Stimulated activated CD8-positive, alpha-beta memory T cell treated with anti-CD3 and anti-CD28 coated beads, Interleukin-12 subunit alpha, Interleukin-12 subunit beta, amount 100 ng/mL, for 4 hours (primary cell): ENCODE results near the gene KTN1.

ENCODE experiments used
- DNase-seq: peaks from one replicate; pipeline ENCODE4 v3.0.0-alpha.2; 2020; ENCODE audit warnings: low read depth

KTN1 gene

GRCh38 chr14:55579724-55580469 lies at the start of gene KTN1:
Gene KTN1 (plus strand): TSS chr14:55580207. CDS start chr14:55612049, 31,842 bp downstream.
- DNase-seq: peak; percentile 79

GRCh38 chr14:55530464-55530863 lies 49.5 kb upstream of the KTN1 start:
- DNase-seq: no peak

DNA sequence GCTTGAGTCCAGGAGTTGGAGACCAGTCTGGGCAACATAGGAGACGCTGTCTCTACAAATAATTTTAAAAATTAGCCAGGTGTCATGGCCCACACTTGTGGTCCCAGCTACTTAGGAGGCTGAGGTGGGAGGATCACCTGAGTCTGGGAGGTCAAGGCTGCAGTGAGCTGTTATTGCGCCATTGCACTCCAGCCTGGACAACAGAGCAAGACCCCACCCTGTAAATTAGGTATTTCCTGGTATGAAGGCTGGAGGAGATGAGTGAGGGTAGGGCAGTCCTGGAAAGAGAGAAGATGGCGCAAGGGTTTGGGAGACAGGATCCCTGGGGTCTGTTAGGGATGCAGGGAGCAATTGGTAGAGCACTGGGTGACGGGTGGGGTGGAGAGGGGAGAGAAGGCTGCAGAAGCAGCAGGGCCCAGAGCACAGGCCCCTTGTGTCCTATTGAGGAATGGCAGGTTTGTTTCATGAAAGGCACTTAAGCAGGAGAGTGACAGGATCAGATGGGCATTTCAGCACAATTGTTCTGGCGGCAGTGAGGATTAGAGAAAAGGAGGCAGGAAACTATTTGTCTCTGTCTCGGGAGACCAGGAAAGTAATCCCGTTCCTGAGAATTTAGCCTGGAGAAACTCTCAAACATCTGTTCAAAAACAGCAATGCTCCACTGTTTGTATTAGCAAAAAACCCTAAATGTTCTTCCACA lies 47.2 kb upstream of the KTN1 start:
- DNase-seq: no peak

GRCh38 chr14:55533960-55534359 lies 46.0 kb upstream of the KTN1 start:
- DNase-seq: no peak

DNA sequence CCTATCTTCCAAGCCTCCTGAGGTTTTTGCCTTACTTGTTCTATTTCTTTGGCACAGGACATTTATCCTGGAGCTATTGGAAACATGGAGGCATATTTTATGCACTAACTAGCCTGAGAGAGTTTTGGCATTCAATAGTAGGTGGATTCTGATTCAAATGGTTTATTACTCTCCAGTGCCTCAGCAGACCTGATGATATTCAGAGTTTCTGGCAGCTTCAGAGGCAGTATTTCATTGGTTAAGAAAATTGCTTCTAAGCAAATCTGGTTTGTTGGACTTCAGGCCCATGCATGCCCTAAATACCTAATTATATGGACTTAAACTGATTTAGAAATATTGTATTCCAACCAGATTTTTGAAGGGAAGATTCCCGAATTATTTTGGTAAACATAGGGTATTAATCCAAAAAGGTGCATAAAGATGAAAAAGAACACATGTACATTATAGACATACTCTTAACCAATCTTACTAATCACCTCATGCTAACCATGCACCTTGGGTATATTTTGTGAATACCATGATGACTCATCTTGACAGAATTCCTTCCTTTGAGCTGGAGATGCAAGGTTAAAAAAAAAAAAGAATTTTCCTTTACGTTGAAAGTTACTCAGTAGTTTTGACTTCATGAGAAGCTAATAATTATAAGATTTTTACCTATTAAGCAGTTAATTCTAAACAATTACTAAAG lies 44.3 kb upstream of the KTN1 start:
- DNase-seq: no peak

- DNase-seq: no peak
Observed at GRCh38 chr14:55536204-55536708, 43.8 kb upstream of the KTN1 start.

GRCh38 chr14:55537782-55538181 lies 42.2 kb upstream of the KTN1 start:
- no peak for DNase-seq

DNA sequence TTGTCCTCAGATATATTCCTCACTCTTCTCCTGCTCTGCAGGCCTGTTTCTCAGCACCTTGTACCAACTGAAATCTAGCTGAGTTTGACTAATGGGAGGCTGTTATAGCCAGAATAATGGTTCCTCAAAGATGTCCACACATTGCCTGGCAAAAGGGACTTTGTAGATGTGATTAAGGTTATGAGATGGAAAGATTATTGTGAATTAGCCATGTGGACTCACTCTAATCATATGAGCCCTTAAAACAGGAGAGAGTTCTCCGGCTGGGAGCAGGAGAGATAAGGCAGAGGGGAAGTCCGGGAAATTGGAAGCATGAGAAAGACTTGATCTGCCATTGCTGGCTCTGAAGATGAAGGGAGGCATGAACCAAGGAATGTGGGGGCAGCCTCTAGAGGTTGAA lies 40.0 kb upstream of the KTN1 start:
- no peak for DNase-seq

DNA sequence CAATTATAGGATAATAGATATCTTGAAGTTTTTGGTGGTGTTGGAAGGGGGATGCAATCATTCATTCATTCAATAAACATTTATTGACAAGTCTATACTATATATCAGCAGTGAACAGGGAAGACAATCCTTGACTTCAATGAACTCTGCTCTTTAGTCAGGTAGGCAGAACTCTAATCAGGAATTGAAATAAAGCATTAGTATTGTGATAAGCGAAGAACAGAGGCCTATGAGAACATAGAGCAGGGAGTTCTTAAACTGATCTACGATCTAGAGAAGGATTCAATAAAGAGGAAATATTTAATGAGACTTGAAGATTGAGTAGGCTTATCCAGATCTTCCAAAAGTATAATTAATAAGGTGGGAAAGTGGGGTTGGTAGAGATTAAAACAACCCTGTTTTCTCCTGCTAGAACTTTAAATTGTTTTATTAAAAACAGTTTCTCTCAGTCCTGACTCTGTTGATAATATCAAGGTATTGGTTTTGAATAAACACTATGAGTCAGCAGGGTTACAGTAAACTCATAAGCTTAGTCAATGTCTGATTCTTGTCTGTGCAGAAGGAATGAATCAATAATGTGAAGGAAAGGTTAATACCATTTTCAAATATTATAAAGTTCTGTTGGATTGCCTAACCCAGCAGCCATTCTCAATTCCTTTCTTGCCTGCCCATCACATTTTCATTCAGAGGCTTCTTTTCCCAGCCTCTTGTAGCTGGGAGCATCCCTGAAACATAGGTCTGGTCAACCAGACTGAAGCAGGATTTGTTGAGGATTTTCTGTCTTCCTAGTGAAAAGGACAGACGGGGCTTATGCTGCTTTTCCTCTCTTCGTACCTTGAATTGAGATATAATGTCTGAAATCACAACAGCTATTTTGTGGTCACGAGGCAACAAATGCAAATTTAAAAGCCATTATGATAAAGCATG lies 38.9 kb upstream of the KTN1 start:
- DNase-seq: no peak

DNA sequence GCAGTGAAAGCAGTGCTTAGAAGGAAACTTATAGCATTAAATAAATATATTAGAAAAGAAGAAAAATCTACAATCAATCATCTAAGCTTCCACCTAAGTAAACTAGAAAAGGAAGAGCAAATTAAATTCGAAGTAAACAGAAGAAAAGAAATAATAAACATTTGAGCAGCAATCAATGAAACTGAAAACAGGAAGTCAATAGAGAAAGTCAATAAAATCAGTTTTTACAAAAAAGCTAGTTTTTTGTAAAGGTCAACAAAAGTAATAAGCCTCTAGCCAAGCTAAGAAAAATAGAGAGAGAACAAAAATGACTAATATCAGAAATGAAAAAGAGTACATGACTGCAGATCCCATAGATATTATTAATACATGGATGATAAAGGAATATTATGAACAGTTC lies 34.2 kb upstream of the KTN1 start:
- no peak for DNase-seq

DNA sequence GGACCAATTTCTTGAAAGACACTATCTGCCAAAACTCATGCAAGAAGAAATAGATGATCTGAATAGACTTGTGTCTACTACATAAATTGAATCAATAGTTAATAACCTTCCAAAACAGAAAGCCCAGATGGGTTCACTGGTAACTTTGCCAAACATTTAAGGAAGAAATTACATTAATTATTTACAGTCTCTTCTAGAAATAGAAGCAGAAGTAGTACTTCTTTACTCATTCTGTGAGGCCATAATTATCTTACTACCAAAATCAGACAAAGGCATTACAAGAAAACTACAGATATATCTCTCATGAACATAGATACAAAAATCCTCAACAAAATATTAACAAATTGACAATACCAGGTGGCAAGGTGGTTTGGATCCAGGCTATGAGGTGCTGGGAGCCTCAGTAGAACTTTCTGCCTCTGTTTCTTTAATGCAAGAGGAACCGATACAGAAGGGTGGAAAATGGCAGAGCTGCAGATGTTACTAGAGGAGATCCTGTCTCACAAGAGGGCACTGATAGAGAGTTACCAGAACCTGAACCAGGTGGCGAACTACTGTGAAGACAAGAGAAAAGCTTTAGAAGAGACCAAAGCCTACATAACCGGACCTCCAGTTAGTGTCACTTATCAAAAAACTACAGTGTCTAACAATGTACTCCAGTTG lies 33.7 kb upstream of the KTN1 start:
- DNase-seq: no peak

DNA sequence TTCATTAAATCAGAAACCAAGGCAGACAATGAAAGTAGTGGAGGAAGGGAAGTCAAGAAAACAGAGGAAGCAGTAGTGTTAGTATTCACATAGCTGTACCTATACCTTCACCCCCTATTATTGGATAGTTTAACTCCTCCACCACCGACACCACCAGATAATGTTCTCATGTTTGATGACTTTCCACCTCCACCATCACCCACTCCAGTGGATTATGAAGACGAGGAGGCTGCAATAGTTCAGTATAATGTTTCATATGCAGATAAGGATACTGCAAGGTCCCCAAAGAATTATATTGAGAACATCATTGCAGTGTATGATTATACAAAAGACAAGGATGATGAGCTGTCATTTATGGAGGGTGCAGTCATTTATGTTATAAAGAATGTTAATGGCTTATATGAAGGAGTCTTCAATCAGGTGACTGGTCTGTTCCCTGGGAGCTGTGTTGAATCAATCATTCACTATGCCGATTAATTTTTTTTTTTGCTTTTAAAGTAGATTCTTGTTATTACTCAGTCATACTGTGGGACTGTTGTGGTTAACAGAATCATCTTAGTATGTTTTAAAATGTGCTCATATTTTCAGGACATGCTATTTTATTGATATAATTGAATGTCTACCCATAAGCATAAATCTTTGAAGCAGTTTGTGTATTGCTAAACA lies 32.2 kb upstream of the KTN1 start:
- DNase-seq: no peak

DNA sequence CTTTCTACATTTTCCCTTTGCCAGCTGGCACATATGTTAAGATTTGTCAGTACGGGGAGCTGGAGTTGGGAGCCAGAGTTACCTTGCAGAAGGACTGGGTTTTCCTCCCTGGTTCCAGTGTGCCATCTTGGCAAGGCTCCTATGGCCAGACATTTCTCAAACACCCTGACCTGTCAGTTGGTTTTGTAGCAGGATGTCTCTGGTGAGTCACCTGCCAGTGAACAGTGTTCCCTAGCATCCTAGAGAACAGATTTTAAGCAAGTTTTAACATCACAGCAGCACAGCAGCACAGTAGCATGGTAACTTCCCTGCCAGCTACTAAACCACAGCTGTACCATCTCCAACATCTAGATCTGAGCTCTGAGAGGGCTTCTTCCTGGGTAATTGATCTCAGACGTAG lies 26.2 kb upstream of the KTN1 start:
- DNase-seq: no peak

DNA sequence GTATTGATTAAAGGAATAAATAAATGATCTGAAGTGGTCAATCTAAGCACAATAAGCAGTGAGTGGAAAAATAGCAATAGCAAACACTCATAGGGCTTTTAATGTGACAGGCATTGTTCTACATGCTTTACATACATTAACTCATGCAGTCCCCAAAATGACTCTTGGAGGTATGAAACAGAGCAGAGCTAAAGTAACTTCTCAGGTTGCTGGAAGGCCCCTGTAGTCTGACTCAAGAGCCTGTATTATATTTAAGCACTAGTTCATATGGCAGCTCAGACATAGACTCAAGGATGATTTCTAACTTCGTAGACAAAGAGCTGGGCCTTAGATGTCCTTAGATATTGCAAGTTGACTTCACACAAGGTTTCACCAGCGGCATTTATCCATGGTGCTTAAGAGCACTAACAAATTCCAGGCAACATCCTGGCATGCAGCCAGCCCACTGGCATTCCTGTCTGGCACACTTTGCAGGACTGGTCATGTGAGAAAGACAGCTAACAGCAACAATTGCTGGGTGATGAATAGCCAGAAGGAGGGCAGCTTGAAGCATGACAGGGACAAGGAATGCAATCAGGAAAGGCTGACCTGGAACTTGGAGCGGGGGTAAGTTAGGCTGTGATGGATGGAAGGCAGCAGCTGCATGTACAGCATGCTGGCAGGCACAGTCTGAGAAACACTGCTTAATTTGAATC lies 22.9 kb upstream of the KTN1 start:
- no peak for DNase-seq

GRCh38 chr14:55562135-55562534 lies 17.9 kb upstream of the KTN1 start:
- no peak for DNase-seq

DNA sequence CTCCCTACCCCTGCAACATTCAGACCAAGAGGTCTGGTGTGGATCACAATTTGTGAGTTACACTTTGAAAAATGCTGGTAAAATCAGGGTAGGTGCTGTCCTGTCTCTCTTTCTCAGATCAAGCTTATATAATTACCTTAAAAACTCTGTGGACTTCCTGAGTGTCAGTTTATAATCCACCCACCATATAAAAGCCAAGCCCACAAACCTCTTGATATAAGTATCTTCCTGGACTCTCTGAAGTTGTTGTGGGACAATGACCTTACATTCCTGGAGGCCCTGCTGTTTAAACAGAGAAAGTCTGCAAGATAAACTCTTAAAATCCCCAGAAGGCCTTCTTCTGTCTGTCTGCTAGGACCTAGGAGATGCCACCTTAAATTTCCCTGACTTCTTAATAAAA lies 11.4 kb upstream of the KTN1 start:
- no peak for DNase-seq

GRCh38 chr14:55571125-55571889 lies 8.7 kb upstream of the KTN1 start:
- DNase-seq: no peak

DNA sequence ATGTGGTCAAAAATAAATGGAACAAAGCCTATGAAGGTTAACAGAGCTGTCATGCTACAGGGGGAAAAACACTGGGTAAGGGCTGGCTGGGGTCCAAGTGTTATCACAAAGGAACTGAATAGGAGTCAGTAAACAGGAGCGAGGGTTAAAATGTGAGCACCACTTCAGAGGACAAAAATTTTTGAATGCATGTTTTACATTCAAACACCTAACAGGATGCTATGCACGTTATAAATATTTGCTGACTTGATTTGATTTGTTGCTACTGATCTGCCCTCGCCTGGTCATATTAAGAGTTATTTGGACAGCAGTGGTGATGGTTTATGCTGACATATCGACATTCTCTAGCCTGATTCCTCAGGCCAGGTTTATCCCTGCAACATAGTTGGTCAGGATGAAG lies 7.4 kb upstream of the KTN1 start:
- no peak for DNase-seq

DNA sequence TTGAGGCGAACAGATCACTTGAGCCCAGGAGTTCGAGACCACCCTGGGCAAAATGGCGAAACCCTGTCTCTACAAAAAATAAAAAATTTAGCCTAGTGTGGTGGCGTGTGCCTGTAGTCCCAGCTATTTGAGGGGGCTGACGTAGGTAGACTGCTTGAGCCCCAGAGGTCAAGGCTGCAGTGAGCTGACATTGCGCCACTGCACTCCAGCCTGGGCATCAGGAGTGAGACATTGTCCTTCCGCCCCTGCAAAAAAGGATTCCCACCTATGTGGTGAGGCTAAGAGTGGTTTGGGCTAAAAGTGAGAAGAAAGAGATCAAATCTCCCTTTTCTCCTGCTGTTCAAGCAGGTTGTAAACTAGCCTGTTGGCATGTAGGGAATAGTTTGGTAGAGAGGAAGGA lies 5.0 kb upstream of the KTN1 start:
- no peak for DNase-seq
